Neural cell (in vitro differentiated cells): ENCODE measurements around the gene KRTAP4-3. TPM values are rescaled to one million over a fixed set of nuclear protein-coding genes. Genes with fewer than 3 reads are reported as not detected.
"Not testable (repeated sequence)": the region's sequence is repeated elsewhere in the genome, so short reads cannot be mapped to it uniquely, and the experiment has no call there.

Experiments
- H2AFZ ChIP-seq: fragments of 200-600, 300-800 bp; sonication (generic), shearing (Covaris generic); 2 replicates; pipeline ENCODE4 v1.6.0; 2014; ENCODE audit warnings: low read depth, mild to moderate bottlenecking, antibody characterized with exemption, low read length, moderate library complexity
- H3F3A ChIP-seq: fragments of 200-600 bp; shearing (Covaris generic); 2 replicates; pipeline ENCODE4 v1.6.1; 2016; ENCODE audit warnings: mild to moderate bottlenecking, moderate library complexity, mixed read lengths, antibody characterized with exemption, low read length; ENCODE audit not compliant: insufficient read depth, poor library complexity, severe bottlenecking
- H3K27ac ChIP-seq: fragments of 200-600, 300-800 bp; sonication (generic), shearing (Covaris generic); 2 replicates; pipeline ENCODE4 v1.5.1; 2014; ENCODE audit warnings: mild to moderate bottlenecking, low read length, moderate library complexity
- H3K27me3 ChIP-seq: fragments of 300-800, 200-600 bp; sonication (generic), shearing (Covaris generic); 2 replicates; pipeline ENCODE4 v1.6.0; 2014; ENCODE audit warnings: mild to moderate bottlenecking, low read depth, low read length, moderate library complexity; ENCODE audit not compliant: insufficient read depth
- H3K36me3 ChIP-seq: fragments of 300-800, 200-600 bp; sonication (generic), shearing (Covaris generic); 2 replicates; pipeline ENCODE4 v1.5.1; 2014; ENCODE audit warnings: mild to moderate bottlenecking, antibody characterized with exemption, low read length, moderate library complexity; ENCODE audit not compliant: insufficient read depth
- H3K4me2 ChIP-seq: fragments of 300-800, 200-600 bp; sonication (generic), shearing (Covaris generic); 2 replicates; pipeline ENCODE4 v1.6.0; 2014; ENCODE audit warnings: mild to moderate bottlenecking, low read length
- H3K4me3 ChIP-seq: fragments of 300-800, 200-600 bp; sonication (generic), shearing (Covaris generic); 2 replicates; pipeline ENCODE4 v1.5.1; 2014; ENCODE audit warnings: mild to moderate bottlenecking, low read length, moderate library complexity
- H3K79me2 ChIP-seq: fragments of 200-600 bp; shearing (Covaris generic); replicated peaks from 2 replicates; pipeline ENCODE4 v1.6.0; 2014; ENCODE audit warnings: mild to moderate bottlenecking, low read length, moderate library complexity; ENCODE audit not compliant: insufficient read depth
- H3K9ac ChIP-seq: fragments of 300-800, 200-600 bp; sonication (generic), shearing (Covaris generic); 2 replicates; pipeline ENCODE4 v1.6.1; 2016; ENCODE audit warnings: mild to moderate bottlenecking, low read length, mixed read lengths
- H3K9me2 ChIP-seq: fragments of 200-600 bp; shearing (Covaris generic); 2 replicates; pipeline ENCODE4 v1.6.1; 2016; ENCODE audit warnings: mild to moderate bottlenecking, low read length, mixed read lengths; ENCODE audit not compliant: insufficient read depth
- H3K9me3 ChIP-seq: fragments of 200-600, 300-800 bp; sonication (generic), shearing (Covaris generic); 2 replicates; pipeline ENCODE4 v1.6.1; 2016; ENCODE audit warnings: mild to moderate bottlenecking, mixed run types, low read length, moderate library complexity, mixed read lengths
- H4K20me1 ChIP-seq: fragments of 200-600 bp; shearing (Covaris generic); 2 replicates; pipeline ENCODE4 v1.6.1; 2016; ENCODE audit warnings: mild to moderate bottlenecking, mixed run types; ENCODE audit not compliant: insufficient read depth
- polyA plus RNA-seq: library from polyadenylated mRNA; depleted of rRNA; stranded (reverse); fragments of >200 nt; gene quantifications from 2 replicates; pipeline ENCODE4 v1.2.3, GENCODE V29; 2014
- small RNA-seq, 3 experiments: library from RNA; depleted of rRNA; stranded (forward); fragments of <200 nt; gene quantifications; one replicate each; pipeline ENCODE3, GENCODE V24; 2012

The KRTAP4-3 gene
- polyA plus RNA-seq, 1 donor from 2014 or later: not detected

DNA sequence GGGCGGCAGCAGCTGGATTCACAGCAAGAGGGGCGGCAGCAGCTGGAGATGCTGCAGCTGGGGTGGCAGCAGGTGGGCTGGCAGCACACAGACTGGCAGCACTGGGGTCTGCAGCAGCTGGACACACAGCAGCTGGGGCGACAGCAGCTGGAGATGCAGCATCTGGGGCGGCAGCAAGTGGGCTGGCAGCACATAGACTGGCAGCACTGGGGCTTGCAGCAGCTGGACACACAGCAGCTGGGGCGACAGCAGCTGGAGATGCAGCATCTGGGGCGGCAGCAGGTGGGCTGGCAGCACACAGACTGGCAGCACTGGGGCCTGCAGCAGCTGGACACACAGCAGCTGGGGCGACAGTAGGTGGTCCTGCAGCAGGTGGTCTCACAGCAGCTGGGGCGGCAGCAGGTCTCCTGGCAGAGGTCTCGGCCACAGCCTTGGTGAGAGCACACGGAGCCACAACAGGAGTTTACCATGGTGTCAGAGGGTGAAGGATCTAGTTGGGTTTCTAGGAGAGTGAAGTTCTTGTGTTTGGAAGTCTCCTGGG lies 50.1 kb downstream of the KRTAP4-3 start, which contains the start of gene KRTAP4-11:
Gene KRTAP4-11, minus strand, starts transcription at position 528 of the 541 bp plus-strand sequence. Its CDS starts 58 bp downstream, at position 470.
- not testable (repeated sequence) for H2AFZ ChIP-seq, H3K27me3 ChIP-seq, H3K9me2 ChIP-seq, H3K9ac ChIP-seq, H3K4me2 ChIP-seq, H3K79me2 ChIP-seq, H3K9me3 ChIP-seq, H3K36me3 ChIP-seq, H4K20me1 ChIP-seq, H3K4me3 ChIP-seq, H3F3A ChIP-seq, H3K27ac ChIP-seq

Small RNA genes lying within 50 kb of the gene (small RNA-seq; reads per million reads assigned to genes)
- 0 reads per million in 3 experiments for gene KRTAP4-17P

Other genes starting within 250 kb of the KRTAP4-3 start
- 0.37 and 0.86 TPM in 2 replicates for gene KRT23, start 230.6 kb downstream of the KRTAP4-3 start, polyA plus RNA-seq
- gene KRT39, start 201.3 kb downstream of the KRTAP4-3 start, polyA plus RNA-seq: not detected in 2 replicates
- gene KRT40, start 183.9 kb downstream of the KRTAP4-3 start, polyA plus RNA-seq: not detected in 2 replicates
- gene KRTAP3-3, start 174.1 kb downstream of the KRTAP4-3 start, polyA plus RNA-seq: not detected in 2 replicates
- gene KRTAP3-2, start 168.3 kb downstream of the KRTAP4-3 start, polyA plus RNA-seq: not detected in 2 replicates
- gene KRTAP3-1, start 159.1 kb downstream of the KRTAP4-3 start, polyA plus RNA-seq: not detected in 2 replicates
- not detected in 2 replicates for gene KRTAP1-5, start 141.0 kb downstream of the KRTAP4-3 start, polyA plus RNA-seq
- not detected in 2 replicates for gene KRTAP1-4, start 138.0 kb downstream of the KRTAP4-3 start, polyA plus RNA-seq
- gene KRTAP1-3, start 133.3 kb downstream of the KRTAP4-3 start, polyA plus RNA-seq: not detected in 2 replicates
- not detected in 2 replicates for gene KRTAP1-1, start 126.8 kb downstream of the KRTAP4-3 start, polyA plus RNA-seq
- not detected in 2 replicates for gene KRTAP2-1, start 120.9 kb downstream of the KRTAP4-3 start, polyA plus RNA-seq
- gene KRTAP2-2, start 113.0 kb downstream of the KRTAP4-3 start, polyA plus RNA-seq: not detected in 2 replicates
- not detected in 2 replicates for gene KRTAP2-3, start 108.1 kb downstream of the KRTAP4-3 start, polyA plus RNA-seq
- gene KRTAP2-4, start 102.3 kb downstream of the KRTAP4-3 start, polyA plus RNA-seq: not detected in 2 replicates
- not detected in 2 replicates for gene KRTAP4-7, start 84.1 kb downstream of the KRTAP4-3 start, polyA plus RNA-seq
- gene KRTAP4-8, start 70.1 kb downstream of the KRTAP4-3 start, polyA plus RNA-seq: not detected in 2 replicates
- not detected in 2 replicates for gene KRTAP4-16, start 66.0 kb downstream of the KRTAP4-3 start, polyA plus RNA-seq
- gene KRTAP4-9, start 62.8 kb downstream of the KRTAP4-3 start, polyA plus RNA-seq: not detected in 2 replicates
- gene KRTAP4-11, start 49.8 kb downstream of the KRTAP4-3 start, polyA plus RNA-seq: not detected in 2 replicates
- gene KRTAP4-12, start 44.0 kb downstream of the KRTAP4-3 start, polyA plus RNA-seq: not detected in 2 replicates
- not detected in 2 replicates for gene KRTAP4-6, start 27.7 kb downstream of the KRTAP4-3 start, polyA plus RNA-seq
- not detected in 2 replicates for gene KRTAP4-5, start 18.4 kb downstream of the KRTAP4-3 start, polyA plus RNA-seq
- gene KRTAP4-4, start 7.5 kb downstream of the KRTAP4-3 start, polyA plus RNA-seq: not detected in 2 replicates
- gene KRTAP4-2, start 10.0 kb upstream of the KRTAP4-3 start, polyA plus RNA-seq: not detected in 2 replicates
- gene KRTAP4-1, start 16.7 kb upstream of the KRTAP4-3 start, polyA plus RNA-seq: not detected in 2 replicates
- not detected in 2 replicates for gene KRTAP9-1, start 21.7 kb upstream of the KRTAP4-3 start, polyA plus RNA-seq
- gene KRTAP9-2, start 58.4 kb upstream of the KRTAP4-3 start, polyA plus RNA-seq: not detected in 2 replicates
- not detected in 2 replicates for gene KRTAP9-3, start 64.2 kb upstream of the KRTAP4-3 start, polyA plus RNA-seq
- gene KRTAP9-8, start 69.8 kb upstream of the KRTAP4-3 start, polyA plus RNA-seq: not detected in 2 replicates
- gene KRTAP9-4, start 81.5 kb upstream of the KRTAP4-3 start, polyA plus RNA-seq: not detected in 2 replicates
- not detected in 2 replicates for gene KRTAP9-9, start 87.2 kb upstream of the KRTAP4-3 start, polyA plus RNA-seq
- gene KRTAP9-6, start 97.2 kb upstream of the KRTAP4-3 start, polyA plus RNA-seq: not detected in 2 replicates
- gene KRTAP9-7, start 107.5 kb upstream of the KRTAP4-3 start, polyA plus RNA-seq: not detected in 2 replicates
- gene KRTAP29-1, start 134.6 kb upstream of the KRTAP4-3 start, polyA plus RNA-seq: not detected in 2 replicates
- not detected in 2 replicates for gene KRTAP16-1, start 141.1 kb upstream of the KRTAP4-3 start, polyA plus RNA-seq
- not detected in 2 replicates for gene KRTAP17-1, start 147.5 kb upstream of the KRTAP4-3 start, polyA plus RNA-seq
- not detected in 2 replicates for gene KRT33A, start 182.6 kb upstream of the KRTAP4-3 start, polyA plus RNA-seq
- gene KRT33B, start 201.6 kb upstream of the KRTAP4-3 start, polyA plus RNA-seq: not detected in 2 replicates
- gene KRT34, start 214.1 kb upstream of the KRTAP4-3 start, polyA plus RNA-seq: not detected in 2 replicates
- gene KRT31, start 229.4 kb upstream of the KRTAP4-3 start, polyA plus RNA-seq: not detected in 2 replicates